ENCODE measurements around the gene DGKI. TPM values are rescaled to one million over a fixed set of nuclear protein-coding genes. Genes with fewer than 3 reads are reported as not detected.
"Not testable (repeated sequence)": the region's sequence is repeated elsewhere in the genome, so short reads cannot be mapped to it uniquely, and the experiment has no call there.

Gene DGKI
- total RNA-seq, 4 donors from 2014 or later, result 0.44 to 1.1 (median 1.0) TPM; not detected in 1

DNA sequence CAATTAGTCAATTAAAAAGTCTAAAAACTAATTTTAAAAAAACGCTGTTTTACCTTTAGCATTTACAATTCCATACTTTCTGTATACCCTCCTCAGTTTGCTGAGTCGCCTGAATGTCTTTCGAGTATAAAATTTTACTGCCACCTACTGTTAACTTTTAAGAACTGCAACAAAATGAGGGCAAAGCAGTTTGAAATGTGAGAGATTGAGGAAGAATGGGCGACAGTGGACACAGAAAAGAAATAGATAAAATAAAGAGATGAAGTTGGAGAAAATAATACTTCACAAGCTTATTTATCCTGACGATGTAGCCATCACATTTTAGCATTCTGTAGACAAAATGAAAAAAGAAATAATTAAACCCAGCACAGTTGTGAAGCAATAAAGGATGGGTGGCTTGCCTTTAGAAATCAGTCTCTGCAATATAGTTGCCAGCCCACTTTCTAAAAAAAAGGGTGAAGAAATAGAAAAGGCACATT is 392.5 kb downstream of the DGKI start:
- H3K4me1 ChIP-seq, result peaks cover 0 to 12% (median 0%) of the 10 kb centered on the region in 3 donors
- H3K9me3 ChIP-seq, result no peaks in the 10 kb centered on the region
- no peaks in the 10 kb centered on the region for H3K36me3 ChIP-seq
- H3K27me3 ChIP-seq, result no peaks in the 10 kb centered on the region
- WGBS, 2 donors, result 0 to 2% methylated on average over 5 of the region's 5 CpGs
- DNase-seq, result no peak
- no peak for TF ChIP-seq POLR2A (IDR thresholded peaks at IDR 0.05)
- TF ChIP-seq, protein P1, sequence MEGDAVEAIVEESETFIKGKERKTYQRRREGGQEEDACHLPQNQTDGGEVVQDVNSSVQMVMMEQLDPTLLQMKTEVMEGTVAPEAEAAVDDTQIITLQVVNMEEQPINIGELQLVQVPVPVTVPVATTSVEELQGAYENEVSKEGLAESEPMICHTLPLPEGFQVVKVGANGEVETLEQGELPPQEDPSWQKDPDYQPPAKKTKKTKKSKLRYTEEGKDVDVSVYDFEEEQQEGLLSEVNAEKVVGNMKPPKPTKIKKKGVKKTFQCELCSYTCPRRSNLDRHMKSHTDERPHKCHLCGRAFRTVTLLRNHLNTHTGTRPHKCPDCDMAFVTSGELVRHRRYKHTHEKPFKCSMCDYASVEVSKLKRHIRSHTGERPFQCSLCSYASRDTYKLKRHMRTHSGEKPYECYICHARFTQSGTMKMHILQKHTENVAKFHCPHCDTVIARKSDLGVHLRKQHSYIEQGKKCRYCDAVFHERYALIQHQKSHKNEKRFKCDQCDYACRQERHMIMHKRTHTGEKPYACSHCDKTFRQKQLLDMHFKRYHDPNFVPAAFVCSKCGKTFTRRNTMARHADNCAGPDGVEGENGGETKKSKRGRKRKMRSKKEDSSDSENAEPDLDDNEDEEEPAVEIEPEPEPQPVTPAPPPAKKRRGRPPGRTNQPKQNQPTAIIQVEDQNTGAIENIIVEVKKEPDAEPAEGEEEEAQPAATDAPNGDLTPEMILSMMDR (IDR thresholded peaks at IDR 0.05), result peak in 5 of 6 experiments; percentile 38 to 72 (median 64)
- no peak overlapping the region for H3K4me3 ChIP-seq
- peak overlapping the region in 1 of 4 donors; percentile 42 for H3K27ac ChIP-seq
- intact Hi-C loops (cut with DNase I), result no loop called here

DNA sequence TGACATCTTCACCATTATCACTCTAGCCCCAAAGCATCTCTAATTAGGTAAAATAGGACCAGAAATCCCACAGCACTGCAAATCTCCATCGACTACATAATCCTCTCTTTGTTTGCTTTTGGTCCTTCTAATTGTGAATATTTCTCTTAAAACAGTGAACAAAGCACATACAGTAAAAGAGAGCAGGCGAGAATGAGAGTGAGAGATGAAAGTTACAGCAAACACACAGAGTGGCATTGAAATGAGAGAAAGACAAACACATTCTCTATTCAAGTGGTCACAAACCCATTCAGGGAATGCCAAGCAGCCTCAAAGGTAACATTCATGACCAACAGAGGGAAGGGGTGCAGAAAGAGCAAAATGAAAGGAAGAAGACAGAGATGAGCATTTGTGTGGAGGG is 393.4 kb downstream of the DGKI start:
- Histone ChIP-seq H3K4me1 (peaks cover 0 to 12% (median 0%) of the 10 kb centered on the region in 3 donors), H3K9me3 (no peaks in the 10 kb centered on the region), H3K27me3 (no peaks in the 10 kb centered on the region), H3K36me3 (no peaks in the 10 kb centered on the region), H3K27ac (no peak overlapping the region), H3K4me3 (no peak overlapping the region)
- TF ChIP-seq, protein P1 (IDR thresholded peaks at IDR 0.05), result no peak
- TF ChIP-seq POLR2A (IDR thresholded peaks at IDR 0.05), result no peak
- intact Hi-C loops (cut with DNase I), result no loop called here
- no peak for DNase-seq
- 42 to 66% methylated on average over 2 of the region's 2 CpGs for WGBS, 2 donors

DNA sequence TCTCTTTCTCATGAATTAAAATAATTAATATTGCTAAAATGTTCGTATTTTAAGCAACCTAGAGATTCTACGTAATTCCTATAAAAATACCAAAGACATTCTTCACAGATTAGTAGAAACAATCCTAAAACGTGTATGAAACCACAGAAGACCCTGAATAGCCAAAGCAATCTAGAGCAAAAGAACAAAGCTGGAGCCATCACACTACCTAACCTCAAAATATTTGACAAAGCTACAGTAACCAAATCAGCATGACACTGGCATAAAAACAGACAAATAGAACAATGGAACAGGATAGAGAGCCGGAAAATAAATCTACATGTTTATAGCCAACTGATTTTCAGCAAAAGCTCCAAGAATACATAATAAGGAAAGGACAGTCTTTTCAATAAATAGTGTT is 397.8 kb downstream of the DGKI start:
- no peak for TF ChIP-seq POLR2A (IDR thresholded peaks at IDR 0.05)
- TF ChIP-seq, protein P1 (IDR thresholded peaks at IDR 0.05), result no peak
- 74% methylated on average over 4 of the region's 4 CpGs for WGBS, 2 donors

DNA sequence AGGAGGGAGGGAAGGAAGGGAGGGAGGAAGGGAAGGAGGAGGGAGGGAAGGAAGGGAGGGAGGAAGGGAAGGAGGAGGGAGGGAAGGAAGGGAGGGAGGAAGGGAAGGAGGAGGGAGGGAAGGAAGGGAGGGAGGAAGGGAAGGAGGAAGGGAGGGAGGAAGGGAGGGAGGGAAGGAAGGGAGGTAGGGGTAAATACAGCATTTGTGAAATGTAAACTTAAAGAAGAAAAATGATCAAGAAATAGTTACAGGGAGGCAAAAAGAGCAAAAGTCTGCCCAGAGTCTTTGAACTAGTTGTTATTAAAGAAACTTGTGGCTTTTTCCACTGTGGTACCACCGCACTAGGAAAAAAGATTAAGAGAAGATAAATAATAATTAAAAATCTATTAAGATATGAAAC is 398.2 kb downstream of the DGKI start:
- H3K27me3 ChIP-seq; H3K27ac ChIP-seq; intact Hi-C loops (cut with DNase I); H3K4me1 ChIP-seq; H3K9me3 ChIP-seq; H3K36me3 ChIP-seq; H3K4me3 ChIP-seq; DNase-seq: not testable (repeated sequence)
- WGBS, 2 donors, result 86 to 95% methylated on average over 1 of the region's 1 CpG

More for the DNA sequence above, 397.8 kb downstream of the DGKI start:
- Histone ChIP-seq H3K27ac (no peak overlapping the region), H3K27me3 (no peaks in the 10 kb centered on the region), H3K4me3 (no peak overlapping the region), H3K9me3 (no peaks in the 10 kb centered on the region), H3K36me3 (no peaks in the 10 kb centered on the region), H3K4me1 (peaks cover 0 to 2% (median 0%) of the 10 kb centered on the region in 3 donors)
- no peak for DNase-seq
- intact Hi-C loops (cut with DNase I), result no loop called here

DNA sequence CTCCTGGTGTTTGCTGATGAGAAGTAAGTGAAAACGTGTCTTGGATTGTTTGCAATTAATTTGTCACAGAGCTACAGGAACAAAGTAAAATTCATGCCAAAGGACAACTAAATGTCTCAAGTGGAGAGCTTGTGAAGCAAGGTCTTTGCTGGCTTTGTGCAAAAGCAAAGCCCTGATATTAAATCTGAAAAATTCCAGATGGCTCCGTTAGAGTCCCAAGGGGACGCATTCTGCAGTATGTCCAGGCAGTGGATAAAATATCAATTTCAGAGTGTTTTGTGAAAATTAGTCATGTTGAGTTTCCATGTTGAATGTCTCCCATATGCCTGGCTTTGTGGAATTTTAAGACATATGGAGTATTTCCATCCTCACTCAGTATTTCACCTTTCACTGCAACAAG is 400.7 kb downstream of the DGKI start:
- H3K27ac ChIP-seq, result no peak overlapping the region
- H3K27me3 ChIP-seq, result no peaks in the 10 kb centered on the region
- TF ChIP-seq, protein P1 (IDR thresholded peaks at IDR 0.05), result no peak
- TF ChIP-seq POLR2A (IDR thresholded peaks at IDR 0.05), result no peak
- no peaks in the 10 kb centered on the region for H3K9me3 ChIP-seq
- H3K4me3 ChIP-seq, result no peak overlapping the region
- H3K4me1 ChIP-seq, result no peaks in the 10 kb centered on the region
- no peak for DNase-seq
- WGBS, 2 donors, result 51 to 74% methylated on average over 3 of the region's 3 CpGs
- H3K36me3 ChIP-seq, result no peaks in the 10 kb centered on the region
- intact Hi-C loops (cut with DNase I), result no loop called here

DNA sequence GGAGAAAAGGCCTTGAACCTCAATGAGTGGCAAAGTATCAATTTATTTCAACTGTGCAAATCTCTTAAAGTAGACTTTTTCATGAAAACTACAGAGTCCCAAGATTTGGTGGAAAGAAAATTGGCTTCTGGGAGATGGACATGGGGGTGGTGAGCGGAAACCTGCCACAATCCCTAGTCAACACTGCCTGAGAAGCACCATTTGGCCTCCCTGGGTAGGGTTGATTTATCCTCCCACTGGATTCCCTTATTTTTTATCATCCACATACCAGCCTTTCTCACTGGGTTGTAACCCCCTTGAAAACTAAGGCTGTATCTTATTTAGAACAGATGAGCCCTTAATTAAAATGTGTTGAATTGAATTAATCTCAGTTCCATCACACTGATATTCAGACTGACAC is 401.5 kb downstream of the DGKI start:
- intact Hi-C loops (cut with DNase I), result no loop called here
- Histone ChIP-seq H3K27me3 (no peaks in the 10 kb centered on the region), H3K27ac (no peak overlapping the region), H3K9me3 (no peaks in the 10 kb centered on the region), H3K4me1 (no peaks in the 10 kb centered on the region), H3K4me3 (no peak overlapping the region), H3K36me3 (no peaks in the 10 kb centered on the region)
- no peak for DNase-seq
- 73 to 86% methylated on average over 1 of the region's 1 CpG for WGBS, 2 donors
- TF ChIP-seq, protein P1 (IDR thresholded peaks at IDR 0.05), result no peak
- no peak for TF ChIP-seq POLR2A (IDR thresholded peaks at IDR 0.05)
